HepG2 (cell line): Measurements from ENCODE around the gene IMPDH1. TPM values are rescaled to one million over a fixed set of nuclear protein-coding genes. Genes with fewer than 3 reads are reported as not detected.
A peak's percentile ranks its signal among the peaks of the same experiment; 100 is the strongest.

ENCODE experiments used
- BHLHE40 ChIP-seq: IDR thresholded peaks from 2 replicates; pipeline ENCODE4 v1.6.1; 2011; ENCODE audit warnings: low read length, improper control_type of control experiment
- ESRRA ChIP-seq: sonication (generic); formaldehyde crosslinking; IDR thresholded peaks from 2 replicates; pipeline ENCODE4 v1.5.1; 2020; ENCODE audit warnings: mild to moderate bottlenecking, low read depth, missing genetic modification reagents
- GATAD2A ChIP-seq: IDR thresholded peaks from 2 replicates; pipeline ENCODE4 v1.6.1; 2016
- GTF3A ChIP-seq: sonication (generic); formaldehyde crosslinking; conservative IDR thresholded peaks from 2 replicates; pipeline ENCODE4 v1.4.0; 2020; ENCODE audit warnings: mild to moderate bottlenecking, missing genetic modification reagents
- HMGA1 ChIP-seq: sonication (generic); formaldehyde crosslinking; conservative IDR thresholded peaks from 2 replicates; pipeline ENCODE4 v1.4.0; 2020; ENCODE audit warnings: missing genetic modification reagents
- HNRNPUL1 ChIP-seq: fragments of 200-400 bp; formaldehyde crosslinking; IDR thresholded peaks from 2 replicates; pipeline ENCODE4 v1.6.1; 2017; ENCODE audit warnings: low read depth, mild to moderate bottlenecking, low read length, moderate library complexity
- IRF2 ChIP-seq: IDR thresholded peaks from 2 replicates; pipeline ENCODE4 v1.6.1; 2018; ENCODE audit warnings: missing genetic modification reagents, missing compliant biosample characterization
- KDM4B ChIP-seq: sonication (generic); formaldehyde crosslinking; IDR thresholded peaks from 2 replicates; pipeline ENCODE4 v1.4.0; 2020; ENCODE audit warnings: missing genetic modification reagents
- NFIB ChIP-seq: sonication (generic); formaldehyde crosslinking; IDR thresholded peaks from 2 replicates; pipeline ENCODE4 v1.9.0; 2021; ENCODE audit warnings: missing genetic modification reagents, mild to moderate bottlenecking, borderline replicate concordance
- NR1H2 ChIP-seq: sonication (generic); formaldehyde crosslinking; IDR thresholded peaks from 2 replicates; pipeline ENCODE4 v1.8.1; 2022; ENCODE audit warnings: low read depth, missing genetic modification reagents, borderline replicate concordance
- SOX6 ChIP-seq, 2 experiments: fragments of 450-650 bp in 1 of 2; sonication (generic) in 1 of 2; formaldehyde crosslinking in 1 of 2; IDR thresholded peaks; 2 replicates each; pipeline versions ENCODE4 v1.4.0 to v1.6.1; 2017 to 2020; ENCODE audit warnings: antibody characterized with exemption in 1 of 2, mild to moderate bottlenecking in 1 of 2, missing genetic modification reagents in 1 of 2
- TCF7 ChIP-seq: sonication (generic); IDR thresholded peaks from 2 replicates; pipeline ENCODE4 v1.6.1; 2016; ENCODE audit warnings: antibody characterized with exemption, low read depth
- THAP11 ChIP-seq: IDR thresholded peaks from 2 replicates; pipeline ENCODE4 v1.6.1; 2016; ENCODE audit warnings: missing biosample characterization, missing genetic modification reagents
- ZNF251 ChIP-seq: sonication (generic); formaldehyde crosslinking; IDR thresholded peaks from 2 replicates; pipeline ENCODE4 v1.9.0; 2021; ENCODE audit warnings: mild to moderate bottlenecking, missing genetic modification reagents
- ZNF615 ChIP-seq: sonication (generic); formaldehyde crosslinking; IDR thresholded peaks from 2 replicates; pipeline ENCODE4 v1.5.0; 2020; ENCODE audit warnings: mild to moderate bottlenecking, missing genetic modification reagents, borderline replicate concordance
- ZNF737 ChIP-seq: sonication (generic); formaldehyde crosslinking; IDR thresholded peaks from 2 replicates; pipeline ENCODE4 v1.5.0; 2020; ENCODE audit warnings: missing genetic modification reagents, mild to moderate bottlenecking, borderline replicate concordance
- ZSCAN21 ChIP-seq: sonication (generic); formaldehyde crosslinking; IDR thresholded peaks from 2 replicates; pipeline ENCODE4 v1.8.0; 2022; ENCODE audit warnings: mild to moderate bottlenecking, missing genetic modification reagents, moderate library complexity, borderline replicate concordance
- polyA plus RNA-seq, 8 experiments: library from polyadenylated mRNA; depleted of rRNA in 3 of 8; stranded (reverse) in 7 of 8; unstranded in 1 of 8; fragments of >200 nt; fragmentation: Illumina TruSeq in 4 of 8; extraction: Trizol in 4 of 8; gene quantifications; 2 replicates each; pipeline versions ENCODE4 v1.2.1 to v1.2.3, GENCODE V29; 2011 to 2016; ENCODE audit warnings: low read depth in 4 of 8, missing spikeins in 1 of 8, mixed read lengths in 1 of 8; ENCODE audit not compliant: insufficient read depth in 1 of 8
- total RNA-seq, 5 experiments: library from RNA; depleted of rRNA; stranded (reverse); fragments of >200 nt; fragmentation: Illumina TruSeq; extraction: Trizol; gene quantifications; 2 replicates each; pipeline ENCODE4 v1.2.3, GENCODE V29; 2016; ENCODE audit warnings: low read depth in 1 of 5
- TF ChIP-seq, protein P1 (sequence below): sonication (generic); formaldehyde crosslinking; IDR thresholded peaks from 2 replicates; pipeline ENCODE4 v1.4.0; 2020; ENCODE audit warnings: mild to moderate bottlenecking, missing genetic modification reagents
- TF ChIP-seq, protein P2 (sequence below): sonication (generic); formaldehyde crosslinking; IDR thresholded peaks from 2 replicates; pipeline ENCODE4 v1.4.0; 2020; ENCODE audit warnings: low read depth, mild to moderate bottlenecking, missing genetic modification reagents
- TF ChIP-seq, protein P3 (sequence below): sonication (generic); formaldehyde crosslinking; IDR thresholded peaks from 2 replicates; pipeline ENCODE4 v1.5.0; 2020; ENCODE audit warnings: mild to moderate bottlenecking, missing genetic modification reagents
- TF ChIP-seq, protein P4 (sequence below): IDR thresholded peaks from 2 replicates; pipeline ENCODE4 v1.6.1; 2016; ENCODE audit warnings: missing compliant biosample characterization, missing genetic modification reagents, borderline replicate concordance
- TF ChIP-seq, protein P5 (sequence below): sonication (generic); formaldehyde crosslinking; IDR thresholded peaks from 2 replicates; pipeline ENCODE4 v1.5.1; 2020; ENCODE audit warnings: missing genetic modification reagents, mild to moderate bottlenecking, borderline replicate concordance

The IMPDH1 gene
- total and polyA plus RNA-seq, 2 of the 13 experiments (the other 11 are each of a cell fraction or from before 2014, with no cell fraction given): 22.8 to 34.0 TPM

DNA sequence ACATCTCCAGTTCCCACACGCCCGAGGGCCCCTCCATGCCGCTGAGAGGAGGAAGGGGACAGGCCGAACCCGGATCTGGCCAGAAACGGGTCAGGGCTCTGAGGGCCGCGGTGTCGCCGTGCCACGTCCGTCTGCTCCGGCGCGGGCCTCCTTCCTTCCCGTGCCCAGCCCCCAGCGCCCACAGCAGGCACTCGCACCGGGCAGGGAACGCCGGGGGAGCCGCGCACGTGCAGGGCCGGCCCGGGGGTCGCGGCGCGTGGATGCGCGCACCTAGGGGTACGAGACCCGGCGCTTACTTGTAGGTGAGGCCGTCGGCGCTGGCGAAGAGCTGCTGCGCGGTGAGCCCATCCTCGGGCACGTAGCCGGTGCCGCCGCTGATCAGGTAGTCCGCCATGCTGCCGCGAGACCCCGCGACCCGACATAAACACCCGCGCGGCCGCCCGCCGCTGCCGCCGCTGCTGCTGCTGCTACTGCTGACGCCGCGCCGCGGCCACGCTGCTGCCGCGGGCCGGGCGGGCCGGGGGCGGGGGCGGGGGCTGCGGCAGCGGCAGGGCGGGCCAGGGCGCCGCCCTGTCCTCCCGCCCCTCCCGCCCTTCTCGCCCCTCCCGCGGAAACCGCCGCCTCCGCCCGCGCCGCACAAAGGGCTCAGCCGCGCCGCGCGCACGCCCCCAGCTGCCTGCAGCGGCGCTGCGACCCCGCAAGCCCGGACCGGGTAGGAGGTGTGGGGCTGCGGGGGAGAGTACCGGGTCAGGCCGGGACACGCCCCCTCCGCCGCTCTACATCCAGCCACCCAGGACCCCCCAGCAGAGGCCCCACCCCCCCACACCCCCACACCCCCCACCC lies 4.1 kb downstream of the IMPDH1 start (continued):
- TF ChIP-seq GATAD2A (no peak), ZNF615 (CRISPR knock-in tag) (no peak), ESRRA (CRISPR knock-in tag) (no peak), NR1H2 (CRISPR knock-in tag) (no peak), TCF7 (no peak), ZNF251 (CRISPR knock-in tag) (no peak), THAP11 (CRISPR knock-in tag) (no peak), KDM4B (CRISPR knock-in tag) (no peak), BHLHE40 (no peak), IRF2 (CRISPR knock-in tag) (no peak), GTF3A (CRISPR knock-in tag) (no peak), HMGA1 (CRISPR knock-in tag) (no peak), SOX6 (IDR thresholded peaks at IDR 0.05) (no peak), SOX6 (CRISPR knock-in tag; IDR thresholded peaks at IDR 0.05) (no peak), ZNF737 (CRISPR knock-in tag) (no peak), ZSCAN21 (peak; percentile 74), HNRNPUL1 (no peak), NFIB (CRISPR knock-in tag) (no peak)
- TF ChIP-seq, protein P1, sequence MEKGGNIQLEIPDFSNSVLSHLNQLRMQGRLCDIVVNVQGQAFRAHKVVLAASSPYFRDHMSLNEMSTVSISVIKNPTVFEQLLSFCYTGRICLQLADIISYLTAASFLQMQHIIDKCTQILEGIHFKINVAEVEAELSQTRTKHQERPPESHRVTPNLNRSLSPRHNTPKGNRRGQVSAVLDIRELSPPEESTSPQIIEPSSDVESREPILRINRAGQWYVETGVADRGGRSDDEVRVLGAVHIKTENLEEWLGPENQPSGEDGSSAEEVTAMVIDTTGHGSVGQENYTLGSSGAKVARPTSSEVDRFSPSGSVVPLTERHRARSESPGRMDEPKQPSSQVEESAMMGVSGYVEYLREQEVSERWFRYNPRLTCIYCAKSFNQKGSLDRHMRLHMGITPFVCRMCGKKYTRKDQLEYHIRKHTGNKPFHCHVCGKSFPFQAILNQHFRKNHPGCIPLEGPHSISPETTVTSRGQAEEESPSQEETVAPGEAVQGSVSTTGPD: no peak
- TF ChIP-seq, protein P2, sequence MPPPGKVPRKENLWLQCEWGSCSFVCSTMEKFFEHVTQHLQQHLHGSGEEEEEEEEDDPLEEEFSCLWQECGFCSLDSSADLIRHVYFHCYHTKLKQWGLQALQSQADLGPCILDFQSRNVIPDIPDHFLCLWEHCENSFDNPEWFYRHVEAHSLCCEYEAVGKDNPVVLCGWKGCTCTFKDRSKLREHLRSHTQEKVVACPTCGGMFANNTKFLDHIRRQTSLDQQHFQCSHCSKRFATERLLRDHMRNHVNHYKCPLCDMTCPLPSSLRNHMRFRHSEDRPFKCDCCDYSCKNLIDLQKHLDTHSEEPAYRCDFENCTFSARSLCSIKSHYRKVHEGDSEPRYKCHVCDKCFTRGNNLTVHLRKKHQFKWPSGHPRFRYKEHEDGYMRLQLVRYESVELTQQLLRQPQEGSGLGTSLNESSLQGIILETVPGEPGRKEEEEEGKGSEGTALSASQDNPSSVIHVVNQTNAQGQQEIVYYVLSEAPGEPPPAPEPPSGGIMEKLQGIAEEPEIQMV: no peak
- TF ChIP-seq, protein P3, sequence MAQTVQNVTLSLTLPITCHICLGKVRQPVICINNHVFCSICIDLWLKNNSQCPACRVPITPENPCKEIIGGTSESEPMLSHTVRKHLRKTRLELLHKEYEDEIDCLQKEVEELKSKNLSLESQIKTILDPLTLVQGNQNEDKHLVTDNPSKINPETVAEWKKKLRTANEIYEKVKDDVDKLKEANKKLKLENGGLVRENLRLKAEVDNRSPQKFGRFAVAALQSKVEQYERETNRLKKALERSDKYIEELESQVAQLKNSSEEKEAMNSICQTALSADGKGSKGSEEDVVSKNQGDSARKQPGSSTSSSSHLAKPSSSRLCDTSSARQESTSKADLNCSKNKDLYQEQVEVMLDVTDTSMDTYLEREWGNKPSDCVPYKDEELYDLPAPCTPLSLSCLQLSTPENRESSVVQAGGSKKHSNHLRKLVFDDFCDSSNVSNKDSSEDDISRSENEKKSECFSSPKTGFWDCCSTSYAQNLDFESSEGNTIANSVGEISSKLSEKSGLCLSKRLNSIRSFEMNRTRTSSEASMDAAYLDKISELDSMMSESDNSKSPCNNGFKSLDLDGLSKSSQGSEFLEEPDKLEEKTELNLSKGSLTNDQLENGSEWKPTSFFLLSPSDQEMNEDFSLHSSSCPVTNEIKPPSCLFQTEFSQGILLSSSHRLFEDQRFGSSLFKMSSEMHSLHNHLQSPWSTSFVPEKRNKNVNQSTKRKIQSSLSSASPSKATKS (CRISPR knock-in tag): no peak
- TF ChIP-seq, protein P4, sequence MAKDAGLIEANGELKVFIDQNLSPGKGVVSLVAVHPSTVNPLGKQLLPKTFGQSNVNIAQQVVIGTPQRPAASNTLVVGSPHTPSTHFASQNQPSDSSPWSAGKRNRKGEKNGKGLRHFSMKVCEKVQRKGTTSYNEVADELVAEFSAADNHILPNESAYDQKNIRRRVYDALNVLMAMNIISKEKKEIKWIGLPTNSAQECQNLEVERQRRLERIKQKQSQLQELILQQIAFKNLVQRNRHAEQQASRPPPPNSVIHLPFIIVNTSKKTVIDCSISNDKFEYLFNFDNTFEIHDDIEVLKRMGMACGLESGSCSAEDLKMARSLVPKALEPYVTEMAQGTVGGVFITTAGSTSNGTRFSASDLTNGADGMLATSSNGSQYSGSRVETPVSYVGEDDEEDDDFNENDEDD (CRISPR knock-in tag): no peak
- TF ChIP-seq, protein P5, sequence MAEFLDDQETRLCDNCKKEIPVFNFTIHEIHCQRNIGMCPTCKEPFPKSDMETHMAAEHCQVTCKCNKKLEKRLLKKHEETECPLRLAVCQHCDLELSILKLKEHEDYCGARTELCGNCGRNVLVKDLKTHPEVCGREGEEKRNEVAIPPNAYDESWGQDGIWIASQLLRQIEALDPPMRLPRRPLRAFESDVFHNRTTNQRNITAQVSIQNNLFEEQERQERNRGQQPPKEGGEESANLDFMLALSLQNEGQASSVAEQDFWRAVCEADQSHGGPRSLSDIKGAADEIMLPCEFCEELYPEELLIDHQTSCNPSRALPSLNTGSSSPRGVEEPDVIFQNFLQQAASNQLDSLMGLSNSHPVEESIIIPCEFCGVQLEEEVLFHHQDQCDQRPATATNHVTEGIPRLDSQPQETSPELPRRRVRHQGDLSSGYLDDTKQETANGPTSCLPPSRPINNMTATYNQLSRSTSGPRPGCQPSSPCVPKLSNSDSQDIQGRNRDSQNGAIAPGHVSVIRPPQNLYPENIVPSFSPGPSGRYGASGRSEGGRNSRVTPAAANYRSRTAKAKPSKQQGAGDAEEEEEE (CRISPR knock-in tag): no peak
